AML-193 (cell line): Measurements from ENCODE around the gene C20orf204.

Source experiments
- DNase-seq, 2 experiments: peaks; one replicate each; lab custom pipeline; 2025; lab: John Stamatoyannopoulos, UW

C20orf204 gene

GRCh38 chr20:64027981-64028685 is 7.8 kb upstream of the C20orf204 start:
- DNase-seq, result no peak

GRCh38 chr20:64029293-64030117 is 6.5 kb upstream of the C20orf204 start:
- DNase-seq, result no peak

- DNase-seq, result no peak
Observed at GRCh38 chr20:64030371-64031134, 5.4 kb upstream of the C20orf204 start.

- DNase-seq, result no peak
Observed at GRCh38 chr20:64031822-64032314, 4.1 kb upstream of the C20orf204 start.

DNA sequence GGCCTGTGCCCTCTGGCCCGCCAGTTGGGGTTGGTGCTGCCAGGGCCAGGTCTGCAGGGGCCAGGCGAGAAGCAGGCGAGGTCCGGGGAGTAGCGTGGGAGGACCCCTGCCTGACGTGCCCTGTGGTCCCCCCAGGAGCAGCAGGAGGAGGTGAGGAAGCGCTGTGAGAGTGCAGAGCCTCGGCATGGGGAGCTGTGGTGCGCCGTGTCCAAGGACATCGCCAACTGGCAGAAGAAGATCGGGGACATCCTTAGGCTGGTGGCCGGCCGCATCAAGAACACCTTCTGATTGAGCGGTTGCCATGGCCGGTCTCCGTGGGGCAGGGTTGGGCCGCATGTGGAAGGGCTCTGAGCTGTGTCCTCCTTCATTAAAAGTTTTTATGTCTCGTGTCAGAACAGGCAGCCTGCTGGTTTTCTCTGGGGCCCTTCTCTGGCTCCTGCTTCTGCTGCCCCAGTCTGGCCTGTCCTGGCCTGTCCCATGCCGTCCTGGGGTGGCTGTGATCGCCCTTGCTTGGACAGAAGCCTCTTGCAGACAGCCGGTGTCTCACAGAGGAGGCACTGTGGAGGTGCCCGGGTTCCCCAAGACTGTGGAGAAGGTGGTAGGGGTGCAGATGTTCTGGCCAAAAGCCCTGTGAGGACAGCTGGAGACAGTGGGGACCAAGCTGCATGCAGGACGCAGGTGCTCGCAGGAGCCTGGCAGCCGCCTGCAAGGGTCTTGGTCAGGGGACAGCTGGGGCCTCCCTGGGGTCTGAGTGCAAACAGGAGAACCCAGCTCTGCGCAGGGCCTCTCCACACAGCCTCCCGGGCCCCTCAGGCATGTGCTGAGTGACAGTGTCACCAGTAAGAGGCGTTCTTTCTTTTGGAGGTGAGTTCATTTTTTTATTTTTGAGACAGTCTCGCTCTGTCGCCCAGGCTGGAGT is 3.0 kb upstream of the C20orf204 start:
- DNase-seq, result no peak

DNA sequence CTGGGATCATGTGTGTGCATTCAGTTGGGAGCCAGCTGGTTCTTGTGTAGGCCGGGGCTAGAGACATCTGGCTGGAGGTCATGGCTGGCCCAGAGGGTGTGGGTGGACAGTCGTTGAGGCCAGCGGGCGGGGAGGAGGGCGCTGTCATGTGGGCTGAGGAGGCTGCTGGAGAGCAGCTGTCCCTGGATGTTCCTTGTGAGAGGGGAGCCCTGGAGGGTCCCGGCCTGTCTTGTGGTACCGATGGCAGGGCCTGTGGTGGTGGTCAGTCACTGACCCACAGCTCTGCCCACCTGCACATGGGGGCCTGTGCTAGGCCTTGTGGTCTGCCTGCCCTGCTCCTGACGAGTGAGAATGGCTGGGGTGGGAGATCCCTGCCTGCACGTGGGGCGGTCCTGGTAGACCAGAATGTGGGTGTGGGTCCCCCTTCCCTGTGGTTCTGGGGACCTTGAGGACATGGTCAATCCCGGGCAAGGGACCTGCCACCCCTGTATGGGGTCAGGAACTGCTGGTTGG is 1.9 kb upstream of the C20orf204 start:
- no peak for DNase-seq

DNA sequence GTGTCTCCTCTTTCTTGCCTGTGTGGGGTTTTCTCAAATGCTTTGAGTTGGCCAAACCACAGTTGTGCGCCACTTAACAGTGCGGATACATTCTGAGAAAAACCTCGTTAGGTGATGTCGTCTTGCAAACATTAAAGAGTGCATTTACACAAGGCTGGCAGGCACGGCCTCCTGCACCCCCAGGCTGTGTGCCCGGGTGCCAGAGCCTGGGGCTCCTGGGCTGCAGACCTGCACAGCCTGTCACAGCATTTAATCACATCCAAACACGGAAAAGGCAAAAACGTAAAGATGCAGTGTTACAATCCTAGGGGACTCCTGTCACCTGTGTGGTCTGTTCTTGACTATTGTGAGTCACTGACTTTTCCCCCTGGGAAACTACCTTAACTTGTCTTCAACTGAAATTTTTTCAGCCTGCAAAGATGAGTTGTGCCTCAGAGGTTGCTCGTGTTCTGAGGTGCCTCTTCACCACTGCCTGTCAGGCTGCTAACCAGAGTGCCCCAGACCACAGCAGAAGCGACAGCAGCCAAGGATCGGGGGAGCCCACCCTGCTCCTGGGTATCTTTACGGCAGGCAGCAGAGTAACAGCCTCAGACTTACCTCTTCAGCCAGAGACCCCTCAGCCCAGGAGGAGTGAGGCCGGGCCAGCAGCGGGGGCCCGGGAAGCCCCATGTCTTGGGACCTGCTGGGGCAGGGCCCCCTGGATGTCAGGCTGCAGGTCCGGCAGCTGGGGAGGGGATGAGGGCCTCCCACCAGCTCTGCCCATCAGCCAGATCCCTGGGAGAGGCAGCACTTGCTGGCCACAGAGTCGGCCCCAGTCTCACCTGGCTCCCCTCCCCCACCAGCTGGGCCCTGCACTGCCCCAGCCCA is 683 bp upstream of the C20orf204 start:
- no peak for DNase-seq

DNA sequence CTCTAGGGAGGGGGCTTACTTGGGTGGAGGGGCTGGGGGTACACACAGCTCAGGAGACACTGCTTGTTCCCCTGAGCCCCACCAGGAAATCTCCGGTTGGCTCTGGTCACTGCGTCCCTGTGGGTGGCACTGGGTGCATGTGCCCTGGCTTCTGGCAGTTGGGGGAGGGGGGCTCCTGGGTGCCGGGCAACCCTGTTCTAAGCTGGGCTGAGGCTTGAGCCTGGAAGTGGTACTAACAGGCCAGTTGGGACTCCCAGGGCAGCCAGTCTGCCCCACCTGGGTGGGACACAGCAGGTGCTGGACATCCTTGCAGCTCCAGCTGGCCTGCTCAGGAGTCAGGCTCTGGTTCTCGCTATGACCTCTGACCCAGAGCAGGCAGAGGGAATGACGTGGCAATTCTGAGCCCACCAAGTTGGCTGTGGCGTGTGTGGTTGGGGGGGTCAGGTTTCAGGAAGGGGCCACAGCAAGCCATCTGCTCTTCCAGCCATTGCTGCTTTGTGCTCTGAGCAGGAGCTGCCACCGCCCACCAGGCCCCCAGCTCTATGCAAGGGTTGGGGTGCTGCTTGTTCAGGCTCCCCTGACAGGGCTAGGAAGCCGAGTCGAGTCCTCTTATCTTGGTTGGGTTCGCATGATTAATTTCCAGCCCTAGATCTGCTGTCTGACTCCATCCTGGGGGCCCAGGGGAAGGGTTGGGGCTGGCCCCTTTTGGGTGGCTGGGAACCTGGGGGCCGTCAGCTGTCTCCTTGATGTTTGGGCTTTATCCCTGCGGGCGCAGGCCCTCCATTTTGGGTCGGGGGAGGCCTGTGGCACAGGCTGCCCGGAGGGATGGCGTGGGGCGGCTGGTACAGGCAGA is 590 bp downstream of the C20orf204 start:
- no peak for DNase-seq

GRCh38 chr20:64037199-64037497 is 1.2 kb downstream of the C20orf204 start:
- no peak for DNase-seq

DNA sequence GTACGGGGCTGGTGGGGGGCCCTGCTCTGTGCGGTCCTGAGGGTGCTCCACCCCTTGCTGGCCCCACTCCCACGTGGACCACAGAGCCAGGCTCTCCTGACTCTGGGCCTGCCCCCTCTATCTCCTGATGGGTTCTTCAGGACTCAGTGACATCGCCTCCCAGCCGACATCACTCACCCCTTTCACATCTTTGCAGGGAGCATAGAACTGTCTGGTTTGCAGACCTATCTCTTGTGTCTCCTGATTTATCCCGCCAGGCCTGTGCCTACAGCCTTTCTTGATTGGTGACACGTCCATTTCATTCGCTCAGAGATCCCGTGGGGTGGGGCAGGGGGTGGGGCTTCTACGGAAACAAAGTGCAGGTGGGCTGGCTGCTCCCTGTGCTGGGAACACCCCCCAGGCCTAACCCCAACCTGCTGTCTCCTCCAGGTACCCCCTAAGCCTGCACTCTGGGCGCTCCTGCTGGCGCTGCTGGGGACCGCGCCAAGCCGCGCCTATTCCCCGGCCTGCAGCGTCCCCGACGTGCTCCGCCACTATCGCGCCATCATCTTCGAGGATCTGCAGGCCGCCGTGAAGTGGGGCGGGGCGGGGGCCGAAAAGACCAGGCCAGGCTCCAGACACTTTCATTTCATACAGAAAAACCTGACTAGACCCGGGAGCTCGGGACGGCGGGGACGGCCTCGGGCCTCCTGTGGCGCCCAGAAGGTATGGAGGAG is 1.7 kb downstream of the C20orf204 start:
- DNase-seq, result no peak

DNA sequence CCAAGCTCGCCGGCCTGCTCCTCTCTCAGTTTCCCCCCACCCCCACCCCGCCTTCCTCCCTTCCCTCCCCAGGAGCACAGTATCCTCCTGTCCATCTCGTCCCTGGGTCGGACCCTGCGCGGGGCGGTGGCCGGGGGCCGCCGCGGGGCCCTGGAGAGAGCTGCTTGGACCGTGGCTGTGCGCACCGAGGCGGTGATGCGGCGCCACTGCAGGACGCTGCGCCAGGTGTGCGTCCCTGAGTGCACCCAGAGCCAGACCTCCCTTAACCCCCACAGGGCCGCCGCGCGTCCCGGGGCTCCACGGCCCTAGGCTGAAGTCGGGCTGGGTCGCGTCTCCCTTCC is 2.2 kb downstream of the C20orf204 start:
- no peak for DNase-seq

GRCh38 chr20:64038565-64039292 is 2.7 kb downstream of the C20orf204 start:
- peak; percentile 61 to 76 for DNase-seq

- DNase-seq, result no peak
Observed at GRCh38 chr20:64039293-64040160, 3.5 kb downstream of the C20orf204 start.

- DNase-seq, result no peak
Observed at GRCh38 chr20:64040231-64041039, 4.5 kb downstream of the C20orf204 start.

DNA sequence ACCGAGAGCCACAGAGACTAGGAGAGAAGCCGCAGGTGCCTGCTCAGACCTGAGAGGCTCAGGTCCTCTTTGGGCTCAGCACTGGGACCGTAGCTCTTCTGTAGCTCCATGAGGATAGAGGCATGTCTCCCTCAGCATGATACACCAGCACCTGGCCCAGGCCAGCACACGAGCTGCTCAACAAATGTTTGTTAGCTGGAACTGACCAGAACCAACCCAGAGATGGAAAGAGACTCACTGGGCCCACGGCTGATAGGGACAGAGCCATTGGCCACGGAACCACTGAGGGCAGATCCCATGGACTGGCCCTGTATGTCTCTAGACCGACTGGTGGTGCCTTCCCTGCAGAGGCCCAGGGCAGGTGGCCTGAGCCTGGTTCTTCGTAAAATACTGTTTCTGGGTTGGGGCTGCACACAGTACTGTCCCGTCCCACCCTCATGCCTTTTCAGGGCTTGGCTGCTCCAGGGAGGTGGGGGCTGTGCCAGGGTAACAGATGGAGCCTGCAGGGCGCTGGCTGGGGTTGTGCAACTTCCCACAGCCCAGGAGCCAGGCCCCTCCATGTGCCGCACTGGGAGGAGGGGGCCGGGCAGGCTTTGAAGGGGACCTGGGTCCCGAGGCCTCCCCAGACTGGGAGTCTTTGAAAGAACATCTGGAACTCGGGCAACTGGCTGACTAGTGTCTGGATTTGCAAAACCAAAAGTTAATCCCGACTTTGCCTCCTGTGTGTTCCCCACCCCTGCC is 5.2 kb downstream of the C20orf204 start:
- DNase-seq, result peak in 1 of 2 experiments; percentile 9

GRCh38 chr20:64041781-64042053 is 5.7 kb downstream of the C20orf204 start:
- no peak for DNase-seq
